Suprapubic skin (tissue), 4 donors: Measurements from ENCODE around the gene NRXN3. TPM values are rescaled to one million over a fixed set of nuclear protein-coding genes. Genes with fewer than 3 reads are reported as not detected.

ENCODE experiments used
- DNase-seq, 2 donors: peaks; one replicate each; pipeline ENCODE4 v3.0.0-alpha.2; 2019; ENCODE audit warnings: low spot score in 2 of 2
- H3K27ac ChIP-seq: fragments of 200-600 bp; sonication (generic); one replicate; pipeline ENCODE4 v1.5.1; 2019
- H3K27me3 ChIP-seq: fragments of 200-600 bp; sonication (generic); one replicate; pipeline ENCODE4 v1.5.1; 2019
- H3K36me3 ChIP-seq: fragments of 200-600 bp; sonication (generic); one replicate; pipeline ENCODE4 v1.5.1; 2019
- H3K4me1 ChIP-seq: fragments of 200-600 bp; sonication (generic); one replicate; pipeline ENCODE4 v1.5.1; 2019
- H3K4me3 ChIP-seq: fragments of 200-600 bp; sonication (generic); one replicate; pipeline ENCODE4 v1.5.1; 2019; ENCODE audit warnings: mild to moderate bottlenecking
- H3K9me3 ChIP-seq: fragments of 200-600 bp; sonication (generic); one replicate; pipeline ENCODE4 v1.5.1; 2019
- CTCF ChIP-seq, 2 donors: fragments of 200-600 bp in 1 of 2; fragments of 450-650 bp in 1 of 2; sonication (generic) in 1 of 2; IDR thresholded peaks; one replicate each; pipeline ENCODE4 v1.5.1; 2016 to 2019; ENCODE audit warnings: antibody characterized with exemption in 2 of 2, mild to moderate bottlenecking in 1 of 2, moderate library complexity in 1 of 2
- EP300 ChIP-seq: sonication (generic); formaldehyde crosslinking; IDR thresholded peaks from one replicate; pipeline ENCODE4 v1.6.1; 2017; ENCODE audit warnings: antibody characterized with exemption
- POLR2A ChIP-seq, 2 donors: fragments of 450-650 bp; IDR thresholded peaks; one replicate each; pipeline ENCODE4 v1.6.1; 2017; ENCODE audit warnings: antibody characterized with exemption in 2 of 2, mild to moderate bottlenecking in 2 of 2, moderate library complexity in 2 of 2
- POLR2AphosphoS5 ChIP-seq, 3 donors: sonication (generic); formaldehyde crosslinking; IDR thresholded peaks; one replicate each; pipeline ENCODE4 v1.6.1; 2017; ENCODE audit warnings: antibody characterized with exemption in 3 of 3
- WGBS: methylation state at CpG from one replicate; pipeline ENCODE4 v1.1.5; 2018; 5-methylcytosine and 5-hydroxymethylcytosine counted together
- total RNA-seq, 4 donors: library from RNA; depleted of rRNA; stranded (reverse); fragments of >200 nt; gene quantifications; one replicate each; pipeline ENCODE4 v1.1.0, GENCODE V29; 2016

Gene NRXN3
- total RNA-seq, 4 donors from 2014 or later = 0.79 to 4.3 (median 3.3) TPM

- Histone ChIP-seq H3K27ac (no peak overlapping the region), H3K27me3 (no peaks in the 10 kb centered on the region), H3K4me1 (no peaks in the 10 kb centered on the region), H3K4me3 (no peak overlapping the region), H3K9me3 (no peaks in the 10 kb centered on the region), H3K36me3 (no peaks in the 10 kb centered on the region)
- TF ChIP-seq CTCF (IDR thresholded peaks at IDR 0.05) = no peak
- TF ChIP-seq EP300 = no peak
- no peak for TF ChIP-seq POLR2AphosphoS5 (IDR thresholded peaks at IDR 0.05)
- no peak for TF ChIP-seq POLR2A (IDR thresholded peaks at IDR 0.05)
- 56% methylated on average over 3 of the region's 3 CpGs for WGBS
- DNase-seq = no peak
Measured at GRCh38 chr14:79809849-79810612, 1639.9 kb downstream of the NRXN3 start.

GRCh38 chr14:79820866-79821535 lies 1650.8 kb downstream of the NRXN3 start:
- WGBS = 43% methylated on average over 1 of the region's 1 CpG
- Histone ChIP-seq H3K4me1 (peaks cover 3% of the 10 kb centered on the region), H3K27ac (no peak overlapping the region), H3K36me3 (no peaks in the 10 kb centered on the region), H3K9me3 (no peaks in the 10 kb centered on the region), H3K27me3 (no peaks in the 10 kb centered on the region), H3K4me3 (no peak overlapping the region)
- DNase-seq = no peak
- TF ChIP-seq POLR2AphosphoS5 (IDR thresholded peaks at IDR 0.05) = no peak
- TF ChIP-seq EP300 = no peak
- TF ChIP-seq CTCF (IDR thresholded peaks at IDR 0.05) = no peak
- TF ChIP-seq POLR2A (IDR thresholded peaks at IDR 0.05) = no peak

- Histone ChIP-seq H3K27ac (no peak overlapping the region), H3K36me3 (no peaks in the 10 kb centered on the region), H3K4me3 (no peak overlapping the region), H3K4me1 (peaks cover 3% of the 10 kb centered on the region), H3K9me3 (no peaks in the 10 kb centered on the region), H3K27me3 (no peaks in the 10 kb centered on the region)
- WGBS = 67% methylated on average over 2 of the region's 2 CpGs
- no peak for TF ChIP-seq POLR2AphosphoS5 (IDR thresholded peaks at IDR 0.05)
- TF ChIP-seq EP300 = no peak
- TF ChIP-seq POLR2A (IDR thresholded peaks at IDR 0.05) = no peak
- TF ChIP-seq CTCF (IDR thresholded peaks at IDR 0.05) = no peak
- DNase-seq = no peak
Measured at GRCh38 chr14:79822034-79822433, 1651.9 kb downstream of the NRXN3 start.

- no peak overlapping the region for H3K4me3 ChIP-seq
- H3K27ac ChIP-seq = peak overlapping the region; percentile 23
- H3K9me3 ChIP-seq = no peaks in the 10 kb centered on the region
- TF ChIP-seq EP300 = no peak
- no peak for TF ChIP-seq CTCF (IDR thresholded peaks at IDR 0.05)
- TF ChIP-seq POLR2A (IDR thresholded peaks at IDR 0.05) = no peak
- TF ChIP-seq POLR2AphosphoS5 (IDR thresholded peaks at IDR 0.05) = no peak
- H3K4me1 ChIP-seq = peaks cover 3% of the 10 kb centered on the region
- no peaks in the 10 kb centered on the region for H3K36me3 ChIP-seq
- WGBS = 45% methylated on average over 6 of the region's 6 CpGs
- DNase-seq = no peak
- H3K27me3 ChIP-seq = no peaks in the 10 kb centered on the region
Measured at GRCh38 chr14:79825046-79825521, 1654.9 kb downstream of the NRXN3 start.

GRCh38 chr14:79826362-79826761 lies 1656.2 kb downstream of the NRXN3 start:
- TF ChIP-seq POLR2A (IDR thresholded peaks at IDR 0.05) (no peak), EP300 (no peak), POLR2AphosphoS5 (IDR thresholded peaks at IDR 0.05) (no peak), CTCF (IDR thresholded peaks at IDR 0.05) (no peak)
- Histone ChIP-seq H3K27ac (no peak overlapping the region), H3K36me3 (no peaks in the 10 kb centered on the region), H3K4me3 (no peak overlapping the region), H3K9me3 (no peaks in the 10 kb centered on the region), H3K4me1 (peaks cover 3% of the 10 kb centered on the region), H3K27me3 (no peaks in the 10 kb centered on the region)
- DNase-seq = no peak
- 90% methylated on average over 2 of the region's 2 CpGs for WGBS
